Uterus (tissue), 4 donors: ENCODE measurements around the gene NBEA. TPM values are rescaled to one million over a fixed set of nuclear protein-coding genes. Genes with fewer than 3 reads are reported as not detected.

Experiments
- DNase-seq, 2 donors: peaks; one replicate each; pipeline ENCODE4 v3.0.0-alpha.2; 2019 to 2020
- H3K27ac ChIP-seq, 2 donors: fragments of 200-600 bp; sonication (generic); 1 replicate in 1 of 2; 2 replicates in 1 of 2; pipeline ENCODE4 v1.5.1; 2016 to 2018
- H3K27me3 ChIP-seq, 2 donors: fragments of 200-600 bp; sonication (generic); one replicate each; pipeline ENCODE4 v1.5.1; 2018 to 2019; ENCODE audit warnings: control low read depth in 1 of 2
- H3K36me3 ChIP-seq, 2 donors: fragments of 200-600 bp; sonication (generic); one replicate each; pipeline ENCODE4 v1.5.1; 2019; ENCODE audit warnings: control low read depth in 1 of 2
- H3K4me1 ChIP-seq, 2 donors: fragments of 200-600 bp; sonication (generic); one replicate each; pipeline ENCODE4 v1.5.1; 2018 to 2019; ENCODE audit warnings: control low read depth in 1 of 2
- H3K4me3 ChIP-seq, 2 donors: fragments of 200-600 bp; sonication (generic); 1 replicate in 1 of 2; 2 replicates in 1 of 2; pipeline ENCODE4 v1.5.1; 2018 to 2019; ENCODE audit warnings: mild to moderate bottlenecking in 1 of 2
- H3K9me3 ChIP-seq, 2 donors: fragments of 200-600 bp; sonication (generic); one replicate each; pipeline ENCODE4 v1.5.1; 2019; ENCODE audit warnings: control low read depth in 1 of 2
- CTCF ChIP-seq, 4 experiments: fragments of 200-600 bp in 2 of 4; fragments of 450-650 bp in 2 of 4; sonication (generic) in 2 of 4; IDR thresholded peaks; one replicate each; pipeline ENCODE4 v1.5.1; 2016 to 2019; ENCODE audit warnings: antibody characterized with exemption in 4 of 4, mild to moderate bottlenecking in 2 of 4, moderate library complexity in 1 of 4
- POLR2A ChIP-seq, 2 donors: fragments of 450-650 bp; IDR thresholded peaks; one replicate each; pipeline ENCODE4 v1.6.1; 2016; ENCODE audit warnings: antibody characterized with exemption in 2 of 2, mild to moderate bottlenecking in 1 of 2, moderate library complexity in 1 of 2
- intact Hi-C: fragments of 100-400 bp; cut with DNase I; formaldehyde crosslinking; loops from one replicate; pipeline ENCODE4 v1.15.1; 2023; ENCODE audit warnings: low total_unique reads
- total RNA-seq, 4 donors: library from RNA; depleted of rRNA in 3 of 4; stranded (reverse); fragments of >200 nt in 3 of 4; gene quantifications; one replicate each; pipeline versions ENCODE4 v1.1.0 to v1.2.4, GENCODE V29; 2014 to 2023
- donor health status: DM: yes; HTN: yes; CAD: no.

Gene NBEA
- total RNA-seq, 4 donors from 2014 or later: 15.6 to 58.1 (median 37.3) TPM

GRCh38 chr13:35346494-35346893 is 404.4 kb downstream of the NBEA start:
- DNase-seq: no peak
- intact Hi-C loops: no loop called here
- TF ChIP-seq CTCF (IDR thresholded peaks at IDR 0.05) (no peak), POLR2A (IDR thresholded peaks at IDR 0.05) (no peak)
- no peaks in the 10 kb centered on the region for H3K4me1 ChIP-seq
- H3K27ac ChIP-seq: no peak overlapping the region
- no peaks in the 10 kb centered on the region for H3K27me3 ChIP-seq
- H3K4me3 ChIP-seq: no peak overlapping the region
- H3K9me3 ChIP-seq: no peaks in the 10 kb centered on the region
- H3K36me3 ChIP-seq: no peaks in the 10 kb centered on the region

- DNase-seq: no peak
- Histone ChIP-seq H3K27ac (no peak overlapping the region), H3K4me3 (no peak overlapping the region), H3K4me1 (no peaks in the 10 kb centered on the region), H3K27me3 (no peaks in the 10 kb centered on the region), H3K9me3 (no peaks in the 10 kb centered on the region), H3K36me3 (no peaks in the 10 kb centered on the region)
- TF ChIP-seq CTCF (IDR thresholded peaks at IDR 0.05) (no peak), POLR2A (IDR thresholded peaks at IDR 0.05) (no peak)
- intact Hi-C loops: no loop called here
Observed at GRCh38 chr13:35347679-35348205, 405.7 kb downstream of the NBEA start.

GRCh38 chr13:35349052-35349451 is 407.0 kb downstream of the NBEA start:
- no peaks in the 10 kb centered on the region for H3K9me3 ChIP-seq
- no peak overlapping the region for H3K4me3 ChIP-seq
- intact Hi-C loops: no loop called here
- no peak overlapping the region for H3K27ac ChIP-seq
- H3K27me3 ChIP-seq: no peaks in the 10 kb centered on the region
- H3K36me3 ChIP-seq: no peaks in the 10 kb centered on the region
- no peak for DNase-seq
- no peaks in the 10 kb centered on the region for H3K4me1 ChIP-seq
- TF ChIP-seq CTCF (IDR thresholded peaks at IDR 0.05) (no peak), POLR2A (IDR thresholded peaks at IDR 0.05) (no peak)

GRCh38 chr13:35349673-35350278 is 407.7 kb downstream of the NBEA start:
- TF ChIP-seq CTCF (IDR thresholded peaks at IDR 0.05) (no peak), POLR2A (IDR thresholded peaks at IDR 0.05) (no peak)
- no peak overlapping the region for H3K4me3 ChIP-seq
- intact Hi-C loops: no loop called here
- no peaks in the 10 kb centered on the region for H3K36me3 ChIP-seq
- H3K27ac ChIP-seq: no peak overlapping the region
- H3K27me3 ChIP-seq: no peaks in the 10 kb centered on the region
- DNase-seq: no peak
- H3K9me3 ChIP-seq: no peaks in the 10 kb centered on the region
- no peaks in the 10 kb centered on the region for H3K4me1 ChIP-seq

GRCh38 chr13:35354285-35354684 is 412.2 kb downstream of the NBEA start:
- H3K27ac ChIP-seq: no peak overlapping the region
- TF ChIP-seq CTCF (IDR thresholded peaks at IDR 0.05) (no peak), POLR2A (IDR thresholded peaks at IDR 0.05) (no peak)
- no peak overlapping the region for H3K4me3 ChIP-seq
- H3K36me3 ChIP-seq: no peaks in the 10 kb centered on the region
- no peaks in the 10 kb centered on the region for H3K9me3 ChIP-seq
- H3K27me3 ChIP-seq: no peaks in the 10 kb centered on the region
- intact Hi-C loops: no loop called here
- no peaks in the 10 kb centered on the region for H3K4me1 ChIP-seq
- DNase-seq: no peak
